Hippocampal formation (tissue), 2 donors: ENCODE data around the gene NRG2.

ENCODE experiments used
- DNase-seq, 2 donors: peaks; one replicate each; lab custom pipeline; 2025; lab: John Stamatoyannopoulos, UW

The NRG2 gene

DNA sequence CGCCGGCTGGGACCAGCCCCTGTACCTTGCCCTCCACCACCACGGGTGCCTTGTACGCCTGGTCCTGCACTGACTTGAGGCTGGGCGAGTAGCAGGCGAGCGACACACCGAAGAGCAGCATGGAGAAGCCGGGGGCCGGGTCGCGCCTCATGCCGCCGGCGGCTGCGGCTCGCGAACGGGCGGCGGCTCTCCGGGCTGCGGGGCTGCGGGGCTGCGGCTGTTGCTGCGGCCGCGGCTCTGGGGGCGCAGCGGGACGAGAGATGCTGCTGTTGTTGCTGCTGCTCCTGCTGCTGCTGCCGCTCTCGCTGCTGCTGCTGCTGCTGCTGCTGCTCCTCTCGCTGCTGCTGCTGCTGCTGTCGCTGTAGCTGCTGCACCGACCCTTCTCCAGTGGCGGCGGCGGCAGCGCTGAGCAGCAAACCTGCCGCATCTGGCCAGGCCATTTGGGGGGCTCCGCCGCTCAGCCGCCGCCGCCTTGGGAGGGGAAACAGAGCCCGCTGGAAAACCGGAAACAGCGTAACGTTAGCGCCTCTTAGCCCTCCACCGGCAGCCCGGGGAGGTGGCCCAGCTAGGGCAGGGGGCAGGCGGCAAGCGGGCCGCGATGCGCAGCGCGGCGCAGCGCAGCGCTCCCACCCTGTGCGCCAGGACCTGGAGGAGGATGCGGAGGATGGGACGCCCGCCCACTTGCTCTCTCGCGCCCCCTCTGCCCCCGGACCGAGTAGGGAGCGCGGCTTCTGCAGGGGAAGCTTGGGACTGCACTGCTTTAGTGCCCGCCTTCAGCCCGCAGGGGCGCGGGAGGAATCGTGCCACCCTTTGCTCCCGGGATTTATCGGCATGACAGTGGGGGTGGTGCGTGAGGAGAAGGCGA, at the start of gene NRG2:
Gene NRG2 (minus strand): TSS at position 657 of the 865 bp plus-strand sequence.
- DNase-seq = peak; percentile 39 to 74

GRCh38 chr5:140090251-140090650, 47.2 kb upstream of the NRG2 start:
- no peak for DNase-seq

- peak; percentile 9 to 30 for DNase-seq
Measured at GRCh38 chr5:140084541-140084940, 41.4 kb upstream of the NRG2 start.

DNA sequence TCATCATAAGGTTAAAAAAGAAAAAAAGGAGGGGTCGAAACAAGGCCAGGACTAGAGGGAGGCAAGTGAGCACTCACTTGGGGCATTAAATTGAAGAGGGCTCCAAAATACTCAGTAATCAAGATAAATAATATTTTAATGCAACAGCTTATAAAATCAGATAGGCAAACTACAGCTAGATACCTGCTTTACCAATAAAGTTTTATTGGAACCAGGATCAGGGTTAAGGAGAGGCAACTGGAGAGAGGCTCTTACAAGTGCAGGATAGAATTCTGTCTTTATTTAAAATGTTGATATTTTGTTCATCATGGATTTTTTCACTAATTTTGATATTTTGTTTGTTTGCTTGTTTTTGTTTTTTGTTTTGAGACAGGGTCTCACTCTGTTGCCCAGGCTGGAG, 40.6 kb upstream of the NRG2 start:
- no peak for DNase-seq

DNA sequence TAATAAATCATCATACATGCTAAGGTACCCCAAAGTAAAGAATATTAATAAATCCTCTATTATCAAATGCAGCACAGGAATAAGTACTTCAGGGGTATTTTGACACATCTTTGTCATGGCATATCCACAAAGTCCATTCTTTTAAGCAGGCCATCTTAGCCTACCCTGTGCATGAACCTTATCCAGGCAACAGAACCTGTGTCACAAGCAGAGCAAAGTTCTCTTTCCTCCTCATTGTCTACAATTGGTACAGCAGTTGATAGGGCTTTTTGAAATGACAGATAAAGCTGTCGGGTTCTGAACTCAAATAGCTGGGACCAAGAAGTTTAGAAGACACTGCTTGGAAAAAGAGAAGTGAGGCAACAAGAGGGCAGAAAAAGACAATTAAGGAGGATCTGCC, 40.0 kb upstream of the NRG2 start:
- DNase-seq = no peak

DNA sequence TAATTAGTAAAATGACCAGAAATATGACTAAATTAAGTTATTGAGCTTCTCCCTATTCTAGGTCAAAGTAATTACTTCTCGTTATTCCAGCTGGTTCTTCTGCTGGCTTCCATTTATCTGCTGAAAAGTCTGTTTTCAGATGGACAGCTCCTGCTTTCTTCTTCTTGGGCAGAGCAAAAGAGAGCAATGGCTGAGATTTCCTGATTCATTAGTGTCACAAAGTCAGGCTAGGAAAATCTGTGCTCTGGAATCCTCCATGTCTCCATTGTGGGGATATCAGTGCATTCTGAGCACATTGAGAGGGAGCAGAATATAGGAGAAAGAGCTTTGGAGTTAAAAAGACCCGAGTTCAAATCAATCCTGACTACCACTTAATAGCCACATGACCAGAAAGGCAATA, 33.7 kb upstream of the NRG2 start:
- no peak for DNase-seq

GRCh38 chr5:140076142-140076541, 33.0 kb upstream of the NRG2 start:
- DNase-seq = no peak

GRCh38 chr5:140075371-140075770, 32.3 kb upstream of the NRG2 start:
- DNase-seq = peak in 1 of 2 donors; percentile 1

GRCh38 chr5:140073296-140073695, 30.2 kb upstream of the NRG2 start:
- DNase-seq = peak in 1 of 2 donors; percentile 16

- DNase-seq = no peak
Measured at GRCh38 chr5:140072812-140073211, 29.7 kb upstream of the NRG2 start.

- no peak for DNase-seq
Measured at GRCh38 chr5:140060816-140061215, 17.7 kb upstream of the NRG2 start.

- no peak for DNase-seq
Measured at GRCh38 chr5:140058212-140058932, 15.3 kb upstream of the NRG2 start.

GRCh38 chr5:140056880-140057279, 13.8 kb upstream of the NRG2 start:
- DNase-seq = no peak

DNA sequence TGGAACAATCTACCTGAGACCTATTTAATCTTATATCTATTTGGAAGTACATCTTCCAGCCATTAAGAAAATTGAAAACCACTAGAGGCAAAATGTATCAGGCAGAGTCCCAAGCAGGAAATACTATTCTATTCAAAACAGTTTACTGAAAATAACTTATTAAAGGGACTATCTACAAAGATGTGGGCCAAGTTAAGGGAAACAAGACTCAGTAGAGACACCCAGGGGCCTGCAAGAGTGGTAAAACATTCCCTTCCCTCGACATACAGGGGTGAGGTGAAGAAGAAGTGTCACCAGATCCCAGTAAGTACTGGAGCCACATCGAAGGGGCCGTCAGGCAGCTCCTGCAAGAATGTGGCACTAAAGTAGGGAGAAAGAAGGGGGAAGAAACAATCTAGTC, 12.1 kb upstream of the NRG2 start:
- no peak for DNase-seq

GRCh38 chr5:140054086-140054689, 11.1 kb upstream of the NRG2 start:
- DNase-seq = no peak

DNA sequence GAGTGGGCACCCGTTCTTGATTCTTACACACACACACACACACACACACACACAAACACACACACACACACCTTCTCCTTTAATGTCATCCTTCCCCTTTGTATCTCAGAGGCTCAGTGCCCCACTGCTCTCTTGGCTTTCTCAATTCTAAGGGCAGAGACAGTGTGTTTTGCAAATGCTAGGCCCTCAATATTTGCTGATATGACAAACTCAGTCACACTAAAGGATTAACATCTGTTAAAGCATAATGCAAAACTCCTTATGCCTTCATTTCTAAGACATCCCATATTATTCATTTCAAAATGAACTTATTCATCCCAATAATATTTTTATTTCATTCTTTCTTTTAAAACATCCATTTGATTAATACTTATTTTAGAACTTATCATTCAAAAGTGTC, 8.9 kb upstream of the NRG2 start:
- DNase-seq = no peak

DNA sequence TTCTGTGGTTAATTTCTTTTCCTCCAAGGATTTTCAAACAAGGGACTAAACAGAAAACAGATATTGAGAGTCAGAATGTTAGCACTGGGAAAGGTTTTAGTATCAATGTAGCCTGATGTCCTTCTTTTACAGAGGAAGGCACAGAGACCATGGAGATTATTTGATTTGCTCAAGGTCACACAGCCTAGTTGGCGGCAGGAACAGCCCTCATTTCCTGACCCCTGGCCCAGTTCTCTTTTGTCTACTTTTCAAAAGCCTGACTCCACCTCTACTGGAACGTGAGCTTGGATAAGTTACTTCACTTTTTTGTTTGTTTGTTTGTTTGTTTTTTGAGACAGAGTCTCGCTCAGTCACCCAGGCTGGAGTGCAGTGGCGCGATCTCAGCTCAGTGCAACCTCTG, 6.6 kb upstream of the NRG2 start:
- DNase-seq = no peak

- no peak for DNase-seq
Measured at GRCh38 chr5:140049205-140049604, 6.1 kb upstream of the NRG2 start.

GRCh38 chr5:140044041-140044440, 942 bp upstream of the NRG2 start:
- no peak for DNase-seq

- DNase-seq = peak; percentile 38 to 64
Measured at GRCh38 chr5:140043508-140043872, 391 bp upstream of the NRG2 start.

DNA sequence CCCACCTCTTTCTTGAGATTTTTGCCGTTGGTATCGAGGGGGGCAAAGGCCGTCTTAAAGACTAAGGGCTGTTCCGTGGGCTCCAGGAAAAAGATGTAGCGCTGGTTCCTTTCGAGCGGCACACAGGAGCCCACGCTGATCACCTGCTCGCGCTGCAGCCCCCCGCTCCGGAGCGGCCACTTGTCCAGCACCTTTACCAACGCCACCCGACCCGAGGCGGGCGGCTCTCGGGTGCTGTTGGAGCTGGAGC, 781 bp downstream of the NRG2 start:
- no peak for DNase-seq

GRCh38 chr5:140041492-140042392, 1.4 kb downstream of the NRG2 start:
- DNase-seq = peak; percentile 33 to 49
